Colonic mucosa (tissue), 4 donors: ENCODE results near the gene KCNH2. TPM values are rescaled to one million over a fixed set of nuclear protein-coding genes. Genes with fewer than 3 reads are reported as not detected.
A peak's percentile ranks its signal among the peaks of the same experiment; 100 is the strongest.

Experiments
- DNase-seq: peaks from one replicate; pipeline ENCODE4 v3.0.0-alpha.2; 2020
- H3K27ac ChIP-seq: fragments of 200-600 bp; one replicate; pipeline ENCODE4 v1.8.0; 2021
- H3K27me3 ChIP-seq: fragments of 200-600 bp; one replicate; pipeline ENCODE4 v1.8.0; 2021
- H3K36me3 ChIP-seq: fragments of 200-600 bp; one replicate; pipeline ENCODE4 v1.8.0; 2021
- H3K4me1 ChIP-seq: fragments of 200-600 bp; one replicate; pipeline ENCODE4 v1.8.0; 2021; ENCODE audit warnings: mild to moderate bottlenecking
- H3K4me3 ChIP-seq: fragments of 200-600 bp; one replicate; pipeline ENCODE4 v1.8.0; 2021
- H3K9ac ChIP-seq, 2 donors: one replicate each; pipeline ENCODE4 v1.7.0; 2013; ENCODE audit warnings: control low read depth in 2 of 2, low read depth in 2 of 2, low read length in 2 of 2
- H3K9me3 ChIP-seq: fragments of 200-600 bp; one replicate; pipeline ENCODE4 v1.8.0; 2021
- CTCF ChIP-seq: fragments of 200-600 bp; IDR thresholded peaks from one replicate; pipeline ENCODE4 v1.8.0; 2022; ENCODE audit warnings: antibody characterized with exemption, mild to moderate bottlenecking
- intact Hi-C: fragments of 100-400 bp; cut with DNase I; formaldehyde crosslinking; loops from one replicate; pipeline ENCODE4 v1.14.1; 2022
- total RNA-seq, 2 donors: library from RNA; stranded (reverse); fragmentation: NEBNext Ultra II Directional in 1 of 2; extraction: Animal tissue kit (Norgen Biotek cat#: 25700) in 1 of 2; gene quantifications; one replicate each; pipeline ENCODE4 v1.2.1, GENCODE V29; 2021
- donor health status: healthy.
- donor health status: DM: no; HTN: no; CAD: no.
- donor health status: DM: no; HTN: no; CAD: no.

Gene KCNH2
- total RNA-seq, 2 donors from 2014 or later: 3.3 to 8.8 TPM

- intact Hi-C loops: loop anchor here (10.0 kb wide), 1 partner anchor 201 kb away; no protein-coding TSS in a partner anchor
- no peak overlapping the region for H3K27ac ChIP-seq
- DNase-seq: peak; percentile 79
These were observed 8.0 kb upstream of the KCNH2 start for GRCh38 chr7:150986099-150986512.

GRCh38 chr7:150983893-150984368, 5.8 kb upstream of the KCNH2 start:
- Histone ChIP-seq H3K9me3 (no peaks in the 10 kb centered on the region), H3K27ac (no peak overlapping the region), H3K4me1 (no peaks in the 10 kb centered on the region), H3K27me3 (peaks cover 10% of the 10 kb centered on the region), H3K9ac (no peak overlapping the region), H3K4me3 (no peak overlapping the region), H3K36me3 (no peaks in the 10 kb centered on the region)
- no peak for DNase-seq
- TF ChIP-seq CTCF: no peak
- intact Hi-C loops: loop anchor here (2.0 to 10.0 kb wide), 2 partner anchors 17 to 199 kb away; no protein-coding TSS in a partner anchor

More at GRCh38 chr7:150986099-150986512, 8.0 kb upstream of the KCNH2 start:
- Histone ChIP-seq H3K27me3 (peaks cover under 1% of the 10 kb centered on the region), H3K9ac (no peak overlapping the region), H3K4me1 (no peaks in the 10 kb centered on the region), H3K4me3 (no peak overlapping the region), H3K36me3 (no peaks in the 10 kb centered on the region), H3K9me3 (no peaks in the 10 kb centered on the region)
- TF ChIP-seq CTCF: peak; percentile 58

GRCh38 chr7:150982351-150982750, 4.2 kb upstream of the KCNH2 start:
- intact Hi-C loops: loop anchor here (10.0 kb wide), 1 partner anchor 198 kb away; no protein-coding TSS in a partner anchor
- Histone ChIP-seq H3K9ac (no peak overlapping the region), H3K27me3 (peaks cover 15% of the 10 kb centered on the region)

GRCh38 chr7:150981644-150982043, 3.5 kb upstream of the KCNH2 start:
- Histone ChIP-seq H3K4me1 (no peaks in the 10 kb centered on the region), H3K9ac (no peak overlapping the region), H3K36me3 (no peaks in the 10 kb centered on the region), H3K27me3 (peaks cover 21% of the 10 kb centered on the region), H3K4me3 (no peak overlapping the region), H3K27ac (no peak overlapping the region), H3K9me3 (no peaks in the 10 kb centered on the region)
- intact Hi-C loops: loop anchor here (10.0 kb wide), 1 partner anchor 197 kb away; no protein-coding TSS in a partner anchor
- TF ChIP-seq CTCF: no peak
- no peak for DNase-seq

More at GRCh38 chr7:150982351-150982750, 4.2 kb upstream of the KCNH2 start:
- H3K4me1 ChIP-seq: no peaks in the 10 kb centered on the region
- no peak overlapping the region for H3K27ac ChIP-seq
- H3K36me3 ChIP-seq: no peaks in the 10 kb centered on the region
- DNase-seq: no peak
- H3K4me3 ChIP-seq: no peak overlapping the region
- H3K9me3 ChIP-seq: no peaks in the 10 kb centered on the region
- TF ChIP-seq CTCF: no peak

- Histone ChIP-seq H3K9me3 (no peaks in the 10 kb centered on the region), H3K27ac (no peak overlapping the region), H3K27me3 (peaks cover 21% of the 10 kb centered on the region), H3K9ac (no peak overlapping the region), H3K36me3 (no peaks in the 10 kb centered on the region), H3K4me3 (no peak overlapping the region), H3K4me1 (no peaks in the 10 kb centered on the region)
- intact Hi-C loops: loop anchor here (10.0 kb wide), 1 partner anchor 196 kb away; no protein-coding TSS in a partner anchor
- TF ChIP-seq CTCF: no peak
- no peak for DNase-seq
These were observed 2.5 kb upstream of the KCNH2 start for GRCh38 chr7:150980663-150981062.
